ENCODE data around the gene NEURL1B.

DNA sequence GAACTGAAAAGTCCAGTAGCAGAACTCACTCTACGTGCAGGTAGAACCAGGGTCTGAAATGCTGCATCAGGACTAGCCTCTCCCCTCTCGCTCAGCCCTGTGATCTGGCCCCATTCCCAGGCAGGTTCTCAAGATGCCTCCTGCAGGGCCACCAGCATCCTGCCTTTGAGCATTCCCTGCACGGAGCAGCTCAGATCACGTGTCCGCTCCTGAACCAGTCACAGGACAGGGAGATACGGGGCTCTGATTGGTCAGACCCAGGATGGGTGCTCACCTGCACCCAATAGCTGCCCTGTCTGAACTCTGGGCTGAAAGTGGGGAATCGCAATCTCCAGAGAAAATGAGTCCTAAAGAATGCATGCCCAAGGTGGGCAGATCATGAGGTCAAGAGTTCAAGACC is 50.8 kb downstream of the NEURL1B start:
- TF ChIP-seq, protein P1, sequence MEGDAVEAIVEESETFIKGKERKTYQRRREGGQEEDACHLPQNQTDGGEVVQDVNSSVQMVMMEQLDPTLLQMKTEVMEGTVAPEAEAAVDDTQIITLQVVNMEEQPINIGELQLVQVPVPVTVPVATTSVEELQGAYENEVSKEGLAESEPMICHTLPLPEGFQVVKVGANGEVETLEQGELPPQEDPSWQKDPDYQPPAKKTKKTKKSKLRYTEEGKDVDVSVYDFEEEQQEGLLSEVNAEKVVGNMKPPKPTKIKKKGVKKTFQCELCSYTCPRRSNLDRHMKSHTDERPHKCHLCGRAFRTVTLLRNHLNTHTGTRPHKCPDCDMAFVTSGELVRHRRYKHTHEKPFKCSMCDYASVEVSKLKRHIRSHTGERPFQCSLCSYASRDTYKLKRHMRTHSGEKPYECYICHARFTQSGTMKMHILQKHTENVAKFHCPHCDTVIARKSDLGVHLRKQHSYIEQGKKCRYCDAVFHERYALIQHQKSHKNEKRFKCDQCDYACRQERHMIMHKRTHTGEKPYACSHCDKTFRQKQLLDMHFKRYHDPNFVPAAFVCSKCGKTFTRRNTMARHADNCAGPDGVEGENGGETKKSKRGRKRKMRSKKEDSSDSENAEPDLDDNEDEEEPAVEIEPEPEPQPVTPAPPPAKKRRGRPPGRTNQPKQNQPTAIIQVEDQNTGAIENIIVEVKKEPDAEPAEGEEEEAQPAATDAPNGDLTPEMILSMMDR (IDR thresholded peaks at IDR 0.05 in 4 of 5, conservative IDR thresholded peaks at IDR 0.05 in 1 of 5): no peak
- no peak for TF ChIP-seq POLR2A (IDR thresholded peaks at IDR 0.05)

Data from gastrocnemius medialis (tissue), 4 donors.